Astrocyte of the cerebellum (primary cell): Measurements from ENCODE around the gene EIF2B2.

Source experiments
- DNase-seq: peaks from one replicate; pipeline ENCODE4 v3.0.0-alpha.2; 2011; ENCODE audit warnings: low read depth
- H3K4me3 ChIP-seq: 2 replicates; pipeline ENCODE4 v1.5.1; 2011; ENCODE audit warnings: mild to moderate bottlenecking, low read depth, low read length, moderate library complexity
- CTCF ChIP-seq: IDR thresholded peaks from 2 replicates; pipeline ENCODE4 v1.5.1; 2012; ENCODE audit warnings: low read length, low read depth, moderate library complexity, mild to moderate bottlenecking; ENCODE audit errors: missing control alignments
- in situ Hi-C: cut with HindIII; loops from 2 replicates; pipeline ENCODE4 v1.10.0; 2017; ENCODE audit warnings: low sequenced_read_pairs

Gene EIF2B2

DNA sequence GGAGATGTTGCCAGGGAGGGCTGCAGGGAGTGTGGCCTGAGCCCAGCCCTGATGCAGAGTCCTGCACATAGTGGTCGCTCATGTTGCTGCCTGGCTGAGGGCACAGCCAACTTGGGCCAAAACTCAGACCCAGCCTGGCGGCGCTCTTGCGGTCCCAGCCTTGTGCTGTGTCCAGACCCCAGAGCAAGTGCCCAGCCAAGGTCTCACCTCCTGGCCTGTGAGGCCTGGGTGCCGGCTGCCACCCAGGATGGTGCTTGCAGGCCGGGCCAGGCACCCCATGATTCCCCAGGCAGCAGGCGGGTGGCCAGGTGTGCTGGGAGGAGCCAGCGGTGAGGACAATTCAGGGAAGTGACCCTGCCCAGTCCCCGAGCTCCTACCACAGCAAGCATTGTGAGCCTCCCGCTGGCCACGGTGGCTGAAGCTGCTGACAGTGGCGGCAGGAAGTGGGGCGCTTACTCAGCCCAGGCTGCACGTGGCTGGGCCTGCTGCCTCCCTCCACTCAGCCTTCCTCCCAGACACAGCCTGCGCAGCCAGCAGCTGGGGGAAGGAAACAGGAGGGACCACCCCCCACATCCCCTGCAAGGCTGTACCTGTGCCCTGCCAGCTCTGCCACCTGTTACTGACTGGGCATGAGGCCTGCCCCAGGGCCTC, 29.6 kb upstream of the EIF2B2 start:
- H3K4me3 ChIP-seq, result no peak overlapping the region
- no peak for TF ChIP-seq CTCF
- in situ Hi-C loops, result no loop called here
- DNase-seq, result no peak

DNA sequence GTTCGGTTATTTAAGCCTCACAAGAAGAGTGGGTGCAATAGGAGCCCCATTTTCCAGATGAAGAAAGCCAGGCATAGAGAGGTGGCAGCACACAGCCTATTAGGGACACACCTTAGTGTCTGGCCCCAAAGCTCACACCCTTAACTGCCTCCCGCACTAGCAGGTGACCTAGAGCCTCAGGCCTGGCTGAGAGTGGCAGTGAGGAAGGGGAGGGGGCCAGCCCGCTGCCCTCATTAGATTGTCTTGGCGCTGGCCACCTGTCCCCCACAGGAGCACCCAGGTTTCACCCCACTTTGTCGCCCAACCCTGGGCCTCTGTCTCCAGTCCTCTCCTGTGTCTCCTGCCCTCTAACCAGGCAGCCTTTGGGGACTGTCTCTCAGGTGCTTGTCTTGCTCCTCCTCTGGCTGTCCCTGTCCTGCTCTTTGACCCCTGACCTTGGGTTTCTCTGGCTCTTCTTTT, 28.8 kb upstream of the EIF2B2 start:
- H3K4me3 ChIP-seq, result no peak overlapping the region
- no peak for DNase-seq
- in situ Hi-C loops, result no loop called here
- no peak for TF ChIP-seq CTCF

GRCh38 chr14:74974364-74975058, 28.2 kb upstream of the EIF2B2 start:
- no peak for TF ChIP-seq CTCF
- no peak overlapping the region for H3K4me3 ChIP-seq
- no peak for DNase-seq
- in situ Hi-C loops, result no loop called here

DNA sequence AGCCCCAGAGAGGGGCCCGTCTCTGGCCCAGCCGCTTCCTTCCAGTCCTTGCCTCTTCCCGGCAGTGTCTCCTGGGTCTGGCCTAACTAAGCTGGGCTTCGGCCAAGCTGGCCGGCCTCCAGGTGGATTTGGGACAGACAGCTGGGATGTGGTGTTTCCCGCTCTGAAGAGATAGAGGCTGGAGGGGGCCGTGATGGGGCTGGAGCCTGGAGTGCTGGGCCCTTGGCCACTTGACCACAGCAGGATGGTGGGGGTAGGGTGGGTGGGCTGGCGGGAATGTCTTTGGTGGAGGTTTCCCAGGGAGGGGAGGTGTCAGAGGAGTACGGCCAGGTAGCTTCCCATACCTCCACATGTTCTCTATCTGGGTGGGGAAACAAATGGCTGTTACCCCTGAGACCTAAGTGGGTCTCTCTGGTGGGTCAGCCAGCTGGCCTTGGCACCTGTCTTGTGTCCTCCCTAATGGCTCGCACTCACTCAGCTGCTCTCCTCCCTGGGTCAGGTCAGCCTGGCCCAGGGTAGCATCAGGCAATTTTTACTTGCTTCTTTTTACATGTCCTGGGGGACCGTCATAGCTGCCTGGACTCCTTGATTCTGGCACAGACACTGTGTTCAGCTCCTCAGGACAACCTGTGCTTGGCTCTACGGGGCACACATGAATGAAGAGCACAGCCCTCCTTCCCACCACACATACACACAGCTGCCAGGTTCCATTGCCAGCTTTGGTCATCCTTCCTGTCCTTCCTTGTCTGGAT, 27.5 kb upstream of the EIF2B2 start:
- no peak for TF ChIP-seq CTCF
- no peak for DNase-seq
- in situ Hi-C loops, result no loop called here
- no peak overlapping the region for H3K4me3 ChIP-seq

GRCh38 chr14:74976264-74977113, 26.2 kb upstream of the EIF2B2 start:
- in situ Hi-C loops, result no loop called here
- DNase-seq, result no peak
- no peak overlapping the region for H3K4me3 ChIP-seq
- no peak for TF ChIP-seq CTCF
